GM10266 (cell line): ENCODE results near the gene LCN15.

Experiments
- DNase-seq: peaks from one replicate; pipeline ENCODE4 v3.0.0; 2012; ENCODE audit errors: extremely low spot score
- TF ChIP-seq, protein P1 (sequence below): IDR thresholded peaks from 2 replicates; pipeline ENCODE4 v1.5.1; 2012; ENCODE audit warnings: mild to moderate bottlenecking, low read depth; ENCODE audit not compliant: control insufficient read depth, insufficient read depth; ENCODE audit errors: missing control alignments

The LCN15 gene

DNA sequence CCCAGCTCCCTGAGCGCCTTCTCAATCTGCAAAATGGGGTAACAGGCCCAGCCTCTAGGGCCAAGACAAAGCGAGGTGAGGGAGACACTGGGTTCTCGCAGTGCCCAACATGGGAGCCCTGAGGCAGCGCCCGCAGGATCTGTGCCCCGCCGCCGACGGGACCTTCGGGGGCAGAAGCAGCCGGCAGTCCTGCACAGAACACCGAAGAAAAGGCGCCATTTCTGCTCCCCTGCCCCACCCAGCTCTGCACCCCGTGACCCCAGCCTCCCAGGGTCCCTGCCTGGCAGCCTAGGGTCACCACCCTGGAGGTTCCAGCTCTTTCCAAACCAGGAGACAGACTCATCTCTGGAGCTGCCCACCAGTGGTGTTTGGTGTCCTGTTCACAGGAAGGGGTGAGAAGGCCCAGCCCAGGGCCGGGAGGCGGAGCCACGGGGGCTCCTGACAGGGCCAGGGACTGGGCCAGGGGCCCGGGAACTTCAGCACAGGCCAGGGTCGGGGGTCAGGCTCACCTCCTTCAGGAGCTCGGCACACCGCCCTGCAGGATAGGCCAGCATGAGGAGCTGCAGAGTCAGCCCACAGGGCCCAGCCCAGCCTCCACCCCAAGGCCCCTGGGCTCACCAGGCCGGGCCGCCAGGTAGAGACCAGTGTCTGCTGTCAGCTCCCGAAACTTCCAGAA, 9.6 kb downstream of the LCN15 start:
- DNase-seq, result no peak
- TF ChIP-seq, protein P1, sequence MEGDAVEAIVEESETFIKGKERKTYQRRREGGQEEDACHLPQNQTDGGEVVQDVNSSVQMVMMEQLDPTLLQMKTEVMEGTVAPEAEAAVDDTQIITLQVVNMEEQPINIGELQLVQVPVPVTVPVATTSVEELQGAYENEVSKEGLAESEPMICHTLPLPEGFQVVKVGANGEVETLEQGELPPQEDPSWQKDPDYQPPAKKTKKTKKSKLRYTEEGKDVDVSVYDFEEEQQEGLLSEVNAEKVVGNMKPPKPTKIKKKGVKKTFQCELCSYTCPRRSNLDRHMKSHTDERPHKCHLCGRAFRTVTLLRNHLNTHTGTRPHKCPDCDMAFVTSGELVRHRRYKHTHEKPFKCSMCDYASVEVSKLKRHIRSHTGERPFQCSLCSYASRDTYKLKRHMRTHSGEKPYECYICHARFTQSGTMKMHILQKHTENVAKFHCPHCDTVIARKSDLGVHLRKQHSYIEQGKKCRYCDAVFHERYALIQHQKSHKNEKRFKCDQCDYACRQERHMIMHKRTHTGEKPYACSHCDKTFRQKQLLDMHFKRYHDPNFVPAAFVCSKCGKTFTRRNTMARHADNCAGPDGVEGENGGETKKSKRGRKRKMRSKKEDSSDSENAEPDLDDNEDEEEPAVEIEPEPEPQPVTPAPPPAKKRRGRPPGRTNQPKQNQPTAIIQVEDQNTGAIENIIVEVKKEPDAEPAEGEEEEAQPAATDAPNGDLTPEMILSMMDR, result no peak

DNA sequence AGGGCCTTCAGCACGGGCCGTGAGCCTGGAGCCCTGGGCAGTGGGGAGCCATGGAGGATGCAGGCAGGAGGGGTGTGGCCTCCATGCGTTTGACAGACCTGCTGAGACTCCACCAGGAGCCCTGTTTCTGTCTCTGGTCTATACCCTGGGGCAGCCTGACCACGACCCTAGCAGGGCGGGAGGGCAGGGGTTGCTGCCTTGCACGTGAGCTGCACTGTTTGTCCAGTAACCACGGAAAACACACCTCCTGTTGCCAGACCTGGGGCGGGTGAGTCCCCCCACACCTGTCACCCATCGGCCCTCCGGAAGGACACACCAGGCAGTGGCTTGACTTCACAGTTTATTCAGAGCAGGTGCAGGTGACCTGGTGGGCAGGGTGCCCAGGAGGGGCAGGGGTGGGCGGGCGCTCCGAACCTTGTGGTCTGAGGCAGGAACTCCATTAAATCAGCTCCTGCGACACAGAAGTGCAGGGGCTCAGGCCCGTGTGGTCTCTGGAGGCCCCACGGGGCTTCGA, 10.2 kb downstream of the LCN15 start:
- DNase-seq, result no peak
- TF ChIP-seq, protein P1, result no peak

DNA sequence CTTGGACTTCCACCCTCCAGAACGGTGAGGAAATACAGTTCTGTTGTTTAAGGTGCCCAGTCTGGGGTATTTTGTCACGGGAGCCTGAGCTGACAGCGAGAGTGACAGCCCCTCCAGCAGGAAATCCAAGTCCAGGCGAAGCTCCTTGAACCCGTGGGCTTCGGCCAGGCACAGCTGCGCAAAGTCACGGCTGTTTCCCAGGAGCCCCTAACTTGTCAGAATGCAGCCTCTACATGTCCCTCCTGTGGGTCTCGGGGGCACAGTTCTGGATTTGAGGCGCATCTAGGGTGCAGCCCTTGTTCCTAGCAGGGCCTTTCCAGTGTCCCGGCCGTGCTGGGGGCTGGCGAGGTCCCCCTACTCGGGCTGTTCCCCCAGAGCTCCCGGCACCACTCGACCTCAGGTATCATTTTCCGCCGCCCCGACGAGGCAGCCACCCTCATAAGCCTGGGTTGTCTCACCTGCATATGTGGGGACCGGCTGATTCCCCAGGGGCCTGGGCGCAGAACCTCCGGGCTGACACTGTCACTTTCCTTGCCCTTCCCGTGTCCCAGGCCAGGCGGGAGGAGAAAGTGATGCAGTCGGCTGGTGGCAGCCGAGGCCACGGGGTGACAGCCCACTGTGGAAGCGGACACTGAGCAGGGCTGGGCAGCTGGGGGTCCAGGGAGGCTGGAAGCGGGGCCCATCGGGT, 10.8 kb downstream of the LCN15 start:
- TF ChIP-seq, protein P1, result no peak
- DNase-seq, result no peak

DNA sequence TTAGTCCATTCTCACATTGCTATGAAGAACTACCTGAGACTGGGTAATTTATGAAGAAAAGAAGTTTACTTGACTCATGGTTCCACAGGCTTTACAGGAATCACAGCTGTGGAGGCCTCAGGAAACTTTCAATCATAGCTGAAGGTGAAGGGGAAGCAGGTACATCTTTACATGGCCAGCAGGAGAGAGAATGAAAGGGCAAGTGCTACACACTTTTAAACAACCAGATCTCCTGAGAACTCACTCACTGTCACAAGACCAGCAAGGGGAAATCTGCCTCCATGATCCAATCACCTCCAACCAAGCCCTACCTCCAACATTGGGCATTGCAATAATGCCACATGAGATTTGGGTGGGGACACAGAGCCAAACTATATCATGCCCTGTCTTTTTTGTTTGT, 12.5 kb downstream of the LCN15 start:
- TF ChIP-seq, protein P1, result no peak
- DNase-seq, result no peak

DNA sequence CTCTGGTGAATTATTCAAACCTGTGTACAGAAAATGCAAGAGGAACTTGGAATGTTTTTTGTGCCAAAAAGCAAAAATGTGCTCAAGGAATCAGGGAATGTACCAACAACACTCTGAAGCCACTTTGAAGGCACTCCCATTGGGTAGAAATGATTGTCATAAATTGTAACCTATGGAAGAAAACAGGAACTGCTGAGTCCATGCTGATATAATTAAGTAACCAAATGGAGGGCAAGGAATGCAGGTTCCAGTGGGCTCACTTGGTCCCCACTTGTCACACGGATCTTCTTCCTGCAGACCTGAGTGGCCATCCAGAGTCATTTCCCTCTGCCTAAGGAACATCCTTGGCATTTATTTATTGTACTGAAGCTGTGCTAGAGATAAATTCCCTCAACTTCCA, 13.1 kb downstream of the LCN15 start:
- TF ChIP-seq, protein P1, result no peak
- no peak for DNase-seq

DNA sequence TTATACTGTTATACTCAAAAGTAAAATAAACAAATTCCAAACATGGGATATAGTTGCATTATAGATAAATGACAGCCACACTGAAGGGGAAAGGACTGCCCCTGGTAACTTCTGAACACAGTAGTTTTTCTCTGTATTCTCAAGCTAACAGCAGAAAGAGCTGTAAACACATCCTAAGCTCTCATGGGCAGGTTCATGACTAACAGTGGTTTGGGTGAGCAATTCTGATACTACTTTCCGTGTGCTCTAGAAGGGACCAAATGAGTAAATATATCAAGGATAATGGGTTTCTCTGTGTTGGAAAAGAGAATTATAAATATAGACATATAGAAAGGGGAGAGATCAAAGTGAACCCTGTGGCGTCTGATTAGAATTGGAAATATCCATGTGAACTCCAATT, 13.8 kb downstream of the LCN15 start:
- TF ChIP-seq, protein P1, result no peak
- DNase-seq, result no peak
